NCI-H2029 treated with DMSO at 0.1 percent for 48 hours (cell line): Measurements from ENCODE around the gene LBH.

Experiments
- DNase-seq: peaks from one replicate; lab custom pipeline; 2025; lab: John Stamatoyannopoulos, UW

LBH gene

DNA sequence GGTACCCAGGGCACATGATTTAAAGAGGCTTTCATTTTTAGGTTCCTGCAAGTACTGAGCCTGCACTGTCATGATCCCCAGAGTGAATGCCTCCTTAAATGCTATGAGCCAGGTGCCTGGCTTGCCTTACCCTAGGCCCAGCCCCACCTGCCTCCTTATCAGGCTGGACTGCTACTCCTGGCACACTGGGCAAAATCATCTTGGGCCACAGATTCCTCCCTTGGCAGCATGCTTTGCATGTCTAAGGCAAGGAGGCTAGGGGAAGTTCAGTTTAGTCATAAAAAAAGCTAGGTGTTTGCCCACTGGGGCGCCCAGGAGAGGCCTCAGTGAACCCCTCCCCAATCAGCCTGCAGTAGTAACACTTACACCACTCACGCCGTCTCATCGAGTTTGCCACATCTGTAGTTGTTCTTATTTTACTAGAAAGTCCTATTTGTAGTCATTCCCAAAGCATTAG lies 45.1 kb downstream of the LBH start:
- DNase-seq, result no peak

DNA sequence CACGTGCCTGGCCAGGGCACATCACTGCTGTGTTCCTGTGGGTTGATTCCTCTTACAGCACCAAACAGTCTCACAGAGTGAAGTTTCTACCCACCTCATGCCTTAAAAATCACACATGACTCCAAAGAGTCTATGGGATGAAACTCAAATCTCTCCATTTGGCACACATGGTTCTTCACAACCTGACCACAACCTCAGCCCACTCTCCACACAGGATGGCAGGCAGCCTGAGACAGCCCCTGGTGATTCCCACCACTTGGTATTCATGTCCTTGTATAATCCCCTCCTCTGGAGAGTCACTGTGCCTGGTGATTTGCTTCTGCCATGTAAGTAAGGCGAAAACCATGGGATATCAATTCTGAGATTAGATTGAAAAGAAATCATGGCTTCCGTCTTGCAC lies 46.2 kb downstream of the LBH start:
- no peak for DNase-seq

- DNase-seq, result no peak
These were observed 47.1 kb downstream of the LBH start for GRCh38 chr2:30278419-30278818.

DNA sequence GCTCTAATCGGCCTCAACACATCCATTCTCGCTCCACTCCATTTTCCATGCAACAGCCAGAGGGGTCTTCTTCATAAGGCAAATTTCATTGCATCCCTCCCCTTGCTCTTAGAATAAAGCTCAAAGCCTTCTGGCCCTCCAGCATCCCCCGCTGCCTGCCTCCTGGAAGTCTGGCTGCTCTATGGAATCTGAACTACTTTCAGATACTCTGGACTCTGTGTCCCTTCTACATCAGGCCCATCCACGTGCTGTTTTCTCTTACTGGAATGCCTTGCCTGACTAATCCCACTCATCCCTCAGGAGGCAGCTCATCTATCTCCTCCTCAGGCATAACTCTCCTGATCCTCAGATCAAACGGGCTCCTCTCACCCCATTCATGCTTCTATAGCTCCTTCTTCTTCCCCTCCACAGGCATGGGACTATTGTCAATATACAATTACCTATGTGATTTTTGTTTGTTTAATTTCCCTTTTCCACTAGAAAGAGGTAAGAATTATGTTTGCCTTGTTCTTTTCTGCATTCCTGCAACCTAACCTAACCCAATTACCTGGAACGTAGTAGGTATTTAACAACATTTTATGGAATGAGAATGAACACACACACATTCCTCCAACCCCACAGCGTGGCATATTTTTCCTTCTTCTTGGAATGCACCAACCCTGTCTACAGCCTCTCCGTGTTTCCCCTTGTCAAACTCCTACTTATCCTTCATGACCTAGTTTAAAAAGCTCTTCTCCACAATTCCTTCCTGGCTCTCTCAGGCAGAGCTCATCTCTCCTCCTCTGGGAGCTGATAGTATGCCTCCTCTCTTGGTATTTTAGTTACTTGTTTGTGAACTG lies 49.5 kb downstream of the LBH start:
- no peak for DNase-seq

GRCh38 chr2:30282081-30282480 lies 50.7 kb downstream of the LBH start:
- DNase-seq, result no peak

DNA sequence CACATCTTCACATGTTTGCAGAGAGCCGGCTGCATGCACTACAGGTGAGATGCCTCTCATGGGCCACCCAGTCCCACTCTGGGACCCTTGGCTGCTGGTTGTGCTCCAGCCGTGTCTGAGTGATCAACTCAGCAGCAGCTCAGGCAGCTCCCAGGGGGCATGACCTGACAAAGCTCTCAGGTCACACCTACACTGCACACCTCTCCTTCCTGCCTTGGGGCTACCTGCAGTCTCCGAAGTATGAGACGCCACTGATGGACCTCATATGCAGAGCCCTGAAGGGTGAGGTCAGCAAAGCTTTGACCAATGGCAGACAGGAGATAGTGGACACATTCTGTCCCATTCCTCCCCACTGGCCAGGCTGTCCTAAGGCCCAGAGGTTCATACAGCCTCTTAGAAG lies 51.4 kb downstream of the LBH start:
- DNase-seq, result no peak

DNA sequence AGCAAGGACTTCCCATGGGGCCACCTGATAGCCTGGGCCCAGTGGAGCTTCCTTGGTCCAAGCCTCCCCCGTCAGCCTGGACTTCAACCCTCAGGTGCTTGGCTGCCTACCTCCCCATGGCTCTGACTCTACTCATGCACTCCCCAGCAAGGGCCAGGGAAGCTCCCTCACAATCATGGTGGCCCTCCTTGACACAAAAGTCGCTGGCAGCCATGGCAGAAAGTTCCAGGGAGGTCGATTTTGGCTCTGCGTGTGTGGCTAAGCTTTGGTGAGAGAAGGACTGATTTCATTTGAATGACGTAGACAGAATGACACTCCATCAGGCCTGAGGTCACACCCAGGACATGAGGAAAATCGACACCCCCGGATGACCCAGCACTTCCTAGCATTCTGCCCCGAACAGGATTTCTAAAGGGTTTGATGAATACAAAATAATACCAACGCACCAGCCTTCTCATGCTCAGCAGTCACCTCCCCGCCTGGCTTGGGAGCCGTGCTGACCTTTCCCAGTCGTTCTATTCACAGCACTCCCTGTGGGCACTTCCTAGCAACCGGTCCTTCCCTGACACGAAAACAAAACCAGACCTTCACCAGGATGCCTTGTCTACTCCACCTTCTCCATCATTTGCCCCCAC lies 52.7 kb downstream of the LBH start:
- DNase-seq, result no peak

DNA sequence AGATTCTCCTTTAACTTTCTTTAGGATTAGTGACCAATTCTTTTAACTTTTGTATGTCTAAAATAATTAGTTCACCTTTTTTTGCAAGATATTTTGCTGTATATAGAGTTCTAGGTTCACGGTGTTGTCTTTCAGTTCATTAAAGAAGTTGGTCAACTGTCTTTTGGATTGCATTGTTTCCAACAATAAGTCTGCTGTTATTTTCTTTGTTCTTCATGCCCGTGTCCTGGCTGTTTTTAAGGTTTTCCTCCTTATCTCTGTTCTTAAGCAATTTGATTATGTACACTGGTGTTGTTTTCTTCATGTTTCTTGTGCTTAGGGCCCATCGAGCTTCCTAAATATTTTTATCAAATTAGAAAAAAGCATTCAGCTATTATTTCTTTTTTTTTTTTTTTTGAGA lies 54.4 kb downstream of the LBH start:
- DNase-seq, result no peak

- DNase-seq, result no peak
These were observed 56.0 kb downstream of the LBH start for GRCh38 chr2:30287190-30287840.

- no peak for DNase-seq
These were observed 56.7 kb downstream of the LBH start for GRCh38 chr2:30287857-30288513.

- no peak for DNase-seq
These were observed 57.2 kb downstream of the LBH start for GRCh38 chr2:30288561-30288960.

DNA sequence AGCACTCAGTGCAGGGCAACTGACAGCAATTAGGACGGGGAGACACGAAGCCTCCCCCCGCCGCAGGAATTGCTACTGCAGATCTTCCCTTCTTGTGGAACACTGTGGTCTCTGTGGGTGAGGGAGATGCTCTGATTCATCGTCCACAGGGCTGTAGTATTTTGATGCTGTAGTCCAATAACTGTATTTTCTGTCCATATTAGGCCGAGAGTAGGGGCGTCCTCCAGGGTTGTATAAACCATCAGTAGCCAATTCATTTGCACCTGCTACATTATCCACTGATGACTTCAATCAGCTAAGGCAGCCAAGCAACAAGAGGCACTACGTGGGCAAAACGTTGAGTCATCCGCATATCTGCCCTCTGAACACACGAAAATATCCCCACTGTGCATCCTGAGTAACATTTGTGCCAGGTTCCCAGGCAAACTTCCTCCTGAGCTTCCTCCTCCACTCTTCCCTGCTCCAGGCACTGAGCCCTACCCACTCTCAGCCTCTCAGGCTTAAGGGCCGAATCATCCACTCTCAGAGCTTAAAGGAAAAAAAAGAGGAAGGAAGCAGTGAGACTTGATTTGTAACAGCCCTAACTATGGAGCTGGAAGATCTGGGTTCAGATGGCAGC lies 62.1 kb downstream of the LBH start:
- peak; percentile 68 for DNase-seq

DNA sequence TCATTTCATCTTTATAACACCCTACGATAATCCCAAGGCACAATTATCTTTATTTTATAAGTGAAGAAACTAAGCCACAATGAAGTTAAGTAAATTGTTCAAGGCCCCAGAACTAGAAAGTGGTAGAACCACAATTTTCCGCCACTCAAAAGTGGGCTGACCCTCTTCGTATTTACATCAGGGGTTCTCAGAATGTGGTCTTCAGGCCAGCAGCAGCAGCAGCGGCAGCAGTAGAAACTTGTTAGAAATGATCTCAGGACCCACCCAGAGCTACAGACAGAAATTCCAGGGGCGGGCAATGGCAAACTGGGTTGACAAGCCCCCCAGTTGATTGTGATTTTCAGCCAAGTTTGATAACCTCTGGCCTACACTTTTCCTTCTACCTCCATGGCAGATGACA lies 62.8 kb downstream of the LBH start:
- no peak for DNase-seq

- DNase-seq, result no peak
These were observed 65.2 kb downstream of the LBH start for GRCh38 chr2:30296496-30296895.

- DNase-seq, result no peak
These were observed 67.0 kb downstream of the LBH start for GRCh38 chr2:30298302-30298701.

- DNase-seq, result no peak
These were observed 68.8 kb downstream of the LBH start for GRCh38 chr2:30300122-30300455.

DNA sequence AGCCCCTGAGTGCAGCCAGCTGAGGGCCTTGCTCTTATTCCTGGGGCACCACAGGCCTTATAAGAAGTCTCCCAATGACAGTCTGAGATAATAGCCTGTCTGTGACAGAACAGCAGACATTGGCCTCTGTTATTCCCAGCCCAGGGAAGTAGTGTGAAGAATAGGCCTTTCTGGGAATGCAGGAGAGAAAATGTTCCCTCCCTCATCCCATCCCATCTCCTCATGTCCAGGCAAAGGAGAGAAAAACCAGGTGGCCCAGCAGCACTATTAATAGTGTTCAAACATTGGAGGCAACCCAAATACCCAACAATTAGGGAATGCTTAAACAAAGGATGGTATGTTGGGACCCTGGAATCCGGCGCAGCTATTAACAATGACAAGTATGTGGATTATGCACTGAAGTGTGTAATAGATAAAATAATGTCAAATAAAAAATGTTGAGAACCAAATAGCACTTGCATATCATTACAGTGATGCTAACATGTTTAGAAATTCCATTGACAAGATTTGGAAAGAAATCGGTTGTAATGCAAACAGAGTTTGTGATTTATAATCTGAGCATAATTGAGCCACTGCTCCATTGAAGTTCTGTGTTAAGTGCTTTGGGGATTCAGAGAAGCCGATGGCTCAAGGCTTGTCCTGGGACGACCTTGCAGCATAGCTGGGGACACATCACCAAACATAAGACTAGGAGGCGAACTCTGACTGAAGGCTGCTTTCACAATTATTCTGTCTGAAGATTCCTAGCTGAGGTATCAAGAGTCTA lies 69.3 kb downstream of the LBH start:
- no peak for DNase-seq

GRCh38 chr2:30301551-30301950 lies 70.2 kb downstream of the LBH start:
- DNase-seq, result no peak

- no peak for DNase-seq
These were observed 71.2 kb downstream of the LBH start for GRCh38 chr2:30302566-30302965.

DNA sequence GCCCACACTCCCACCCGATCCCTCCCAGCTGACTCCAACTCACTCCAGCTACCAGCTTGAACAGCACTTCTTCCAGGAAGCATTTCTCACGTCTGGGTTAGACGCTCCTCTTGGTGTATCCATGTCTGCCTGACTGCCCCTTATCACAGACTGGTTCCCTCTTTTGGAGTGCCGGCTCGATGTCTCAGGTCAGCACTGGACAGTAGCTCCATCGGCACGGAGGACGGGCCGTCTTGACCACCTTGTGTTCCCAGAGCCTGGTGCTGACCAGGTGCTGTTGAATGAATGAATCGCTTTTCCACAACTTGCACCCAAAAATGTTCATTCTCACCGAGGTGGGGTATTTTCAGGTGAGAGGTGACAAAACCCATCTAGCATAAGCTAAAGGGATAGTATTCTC lies 71.8 kb downstream of the LBH start:
- DNase-seq, result no peak

DNA sequence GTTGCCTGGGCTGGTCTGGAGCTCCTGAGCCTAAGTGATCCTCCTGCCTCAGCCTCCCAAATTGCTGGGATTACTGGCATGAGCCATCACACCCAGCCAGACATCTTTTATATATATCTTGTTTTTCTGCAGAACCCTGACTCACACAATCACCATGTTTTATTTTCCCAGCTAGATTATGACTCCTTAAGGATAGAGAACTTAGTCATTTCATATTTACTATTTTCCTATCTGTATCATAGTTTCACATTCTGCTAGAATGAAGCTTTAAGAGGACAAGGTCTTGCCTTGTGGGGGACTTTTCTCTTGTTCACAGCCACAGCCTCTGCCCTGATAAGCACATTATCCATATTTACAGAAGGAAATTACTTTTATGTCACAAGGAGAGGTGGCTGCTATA lies 73.9 kb downstream of the LBH start:
- no peak for DNase-seq

DNA sequence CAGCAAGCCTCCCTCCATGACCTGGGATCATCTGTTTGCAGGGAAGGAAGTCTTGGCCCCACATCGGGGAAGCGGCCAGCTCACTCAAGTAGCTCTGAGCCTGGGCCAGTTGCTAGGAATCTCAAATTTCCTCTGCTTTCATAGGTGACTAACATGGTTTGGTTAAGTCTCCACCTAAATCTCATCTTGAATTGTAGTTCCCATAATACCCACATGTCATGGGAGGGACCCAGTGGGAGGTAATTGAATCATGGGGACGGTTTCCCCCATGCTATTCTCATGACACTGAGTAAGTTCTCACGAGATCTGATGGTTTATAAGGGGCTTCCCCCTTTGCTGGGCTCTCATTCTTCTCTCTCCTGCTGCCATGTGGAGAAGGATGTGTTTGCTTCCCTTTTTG lies 75.2 kb downstream of the LBH start:
- DNase-seq, result no peak
